Germinal center (tissue), 1 donor: ENCODE data around the gene TNNI3.
"Not testable (repeated sequence)": the region's sequence is repeated elsewhere in the genome, so short reads cannot be mapped to it uniquely, and the experiment has no call there.

ENCODE experiments used
- DNase-seq: peaks from one replicate; pipeline ENCODE4 v3.0.0; 2012; ENCODE audit warnings: mixed read lengths, low spot score

Gene TNNI3

DNA sequence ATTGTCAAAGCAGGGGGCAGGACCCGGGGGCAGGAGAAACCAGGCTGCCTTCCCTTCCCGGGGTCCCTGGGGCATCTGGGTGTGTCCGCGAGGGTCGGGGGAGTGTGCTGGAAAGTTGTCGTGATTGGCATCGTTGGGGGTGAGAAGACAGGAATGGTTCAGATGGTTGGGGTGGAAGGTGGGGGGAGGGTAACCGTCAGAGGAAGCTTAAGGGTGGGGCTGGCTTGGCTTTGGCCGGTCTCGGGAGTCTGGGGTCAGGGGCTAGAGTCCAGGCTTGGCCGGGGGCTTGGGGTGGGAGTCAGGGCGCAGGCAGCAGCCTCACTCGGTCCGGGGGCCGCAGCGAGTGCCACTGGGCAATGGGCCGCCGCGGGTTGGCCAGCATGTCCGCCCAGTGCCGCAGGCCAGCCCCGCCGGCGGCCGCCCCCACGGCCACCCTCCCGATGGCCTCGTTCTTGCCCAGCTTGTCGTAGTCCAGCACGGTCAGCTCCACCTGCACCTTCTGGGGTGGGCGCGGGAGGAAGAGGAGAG is 15.7 kb upstream of the TNNI3 start:
- no peak for DNase-seq

DNA sequence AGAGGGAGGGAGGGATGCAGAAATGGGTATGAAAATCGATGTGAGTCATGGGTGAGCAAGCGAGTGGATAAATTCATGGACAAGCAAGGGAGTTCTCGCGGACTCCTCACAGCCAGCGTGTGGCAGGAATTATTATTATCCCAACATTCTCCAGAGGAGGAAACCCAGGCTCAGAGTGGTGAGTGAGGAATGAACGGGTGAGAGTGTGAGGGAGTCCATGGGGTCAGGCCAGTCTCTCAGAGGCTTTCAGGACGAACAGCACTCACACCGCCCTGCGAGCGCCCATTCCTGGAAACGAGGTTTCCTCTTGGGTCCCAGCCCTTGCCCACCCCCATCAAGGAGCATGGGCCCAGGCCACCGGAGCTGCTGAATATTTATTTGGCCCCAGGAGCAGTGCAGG is 15.2 kb upstream of the TNNI3 start:
- no peak for DNase-seq

DNA sequence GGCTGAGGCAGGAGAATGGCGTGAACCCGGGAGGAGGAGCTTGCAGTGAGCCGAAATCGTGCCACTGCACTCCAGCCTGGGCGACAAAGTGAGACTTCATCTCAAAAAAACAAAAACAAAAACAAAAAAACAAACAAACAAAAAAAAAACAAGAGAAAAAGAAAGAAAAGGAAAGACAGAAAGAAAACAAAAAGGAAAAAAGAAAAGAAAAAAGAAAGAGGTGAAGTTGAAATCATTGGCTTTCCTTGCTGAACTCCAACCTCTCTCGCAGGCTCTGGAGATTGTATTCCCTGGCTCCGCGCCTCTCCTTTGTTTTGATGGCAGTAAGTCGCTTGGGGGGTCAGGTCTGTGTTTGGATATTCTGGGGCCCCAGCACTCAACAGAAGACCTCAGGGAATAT is 14.8 kb upstream of the TNNI3 start:
- DNase-seq, result not testable (repeated sequence)

DNA sequence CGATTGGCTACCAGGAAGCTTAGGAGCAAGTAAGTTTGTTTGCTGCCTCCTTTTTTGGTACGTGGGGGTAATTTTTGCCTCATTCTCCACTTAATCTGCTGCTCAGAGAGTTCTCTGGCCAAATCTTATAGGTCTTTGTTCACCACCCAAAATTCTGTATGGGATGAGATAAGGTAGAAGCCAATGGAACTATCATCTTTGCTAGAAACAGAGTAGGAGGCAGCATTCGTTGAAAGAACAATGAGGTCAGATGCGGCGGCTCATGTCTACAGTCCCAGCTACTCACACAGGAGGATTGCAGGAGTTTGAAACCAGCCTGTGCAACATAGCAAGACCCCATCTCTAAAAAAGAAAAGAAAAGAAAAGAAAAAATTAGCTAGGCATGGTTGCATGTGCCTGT is 13.9 kb upstream of the TNNI3 start:
- no peak for DNase-seq

DNA sequence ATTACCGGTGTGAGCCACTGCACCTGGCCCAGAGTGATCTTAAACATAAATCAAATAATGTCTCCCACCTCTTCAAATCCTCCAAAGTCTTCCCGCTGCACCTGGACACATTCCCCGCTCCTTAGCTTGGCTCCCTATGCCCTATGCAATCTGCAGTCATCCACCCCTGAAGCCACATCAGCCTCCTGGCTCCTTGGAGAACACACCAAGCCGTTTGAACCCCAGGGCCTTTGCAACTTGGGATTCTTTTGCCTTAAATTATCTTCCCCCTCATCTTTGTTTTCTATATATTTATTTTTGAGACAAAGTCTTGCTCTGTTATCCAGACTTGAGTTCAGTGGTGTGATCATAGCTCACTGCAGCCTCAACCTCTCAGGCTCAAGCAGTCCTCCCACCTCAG is 11.6 kb upstream of the TNNI3 start:
- no peak for DNase-seq

DNA sequence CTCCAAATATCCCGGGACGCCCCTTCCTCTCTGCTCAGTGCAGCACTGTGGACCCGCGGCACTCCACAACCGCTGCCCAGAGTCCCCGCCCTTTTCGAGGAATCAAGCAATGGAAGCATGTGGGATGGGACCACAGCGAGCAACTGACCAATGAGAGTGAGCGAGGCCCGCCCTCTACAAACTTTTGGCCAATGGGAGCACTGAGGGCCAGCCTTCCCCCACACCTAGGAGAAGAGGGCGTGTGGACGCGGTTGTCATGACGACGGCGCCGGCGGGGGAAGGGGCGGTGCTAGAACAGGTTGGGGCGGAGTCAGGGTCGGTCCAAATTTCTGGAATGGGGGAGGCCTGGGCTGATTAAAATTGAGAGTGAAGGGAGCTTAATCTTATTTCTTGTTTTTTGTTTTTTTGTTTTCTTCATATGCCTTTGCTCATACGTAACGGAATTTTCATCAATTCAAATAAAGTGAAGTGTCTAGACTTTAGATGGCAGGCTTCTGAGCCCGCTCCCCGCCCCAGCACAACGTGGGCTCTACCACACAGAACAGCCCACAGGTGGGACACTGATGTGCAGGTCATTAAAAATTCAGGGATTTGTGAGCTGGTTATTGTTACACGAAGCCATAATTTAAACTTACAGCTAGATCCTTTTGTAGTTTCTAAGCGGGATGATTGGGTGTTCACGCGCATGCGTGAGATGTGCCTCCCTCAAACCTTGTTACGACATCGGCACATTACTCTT is 9.2 kb upstream of the TNNI3 start, which contains the start of gene DNAAF3:
TSS of gene DNAAF3 (minus strand) at position 84 of the 739 bp plus-strand sequence. CDS start 200 bp downstream, outside the sequence.
- DNase-seq, result peak; percentile 99

DNA sequence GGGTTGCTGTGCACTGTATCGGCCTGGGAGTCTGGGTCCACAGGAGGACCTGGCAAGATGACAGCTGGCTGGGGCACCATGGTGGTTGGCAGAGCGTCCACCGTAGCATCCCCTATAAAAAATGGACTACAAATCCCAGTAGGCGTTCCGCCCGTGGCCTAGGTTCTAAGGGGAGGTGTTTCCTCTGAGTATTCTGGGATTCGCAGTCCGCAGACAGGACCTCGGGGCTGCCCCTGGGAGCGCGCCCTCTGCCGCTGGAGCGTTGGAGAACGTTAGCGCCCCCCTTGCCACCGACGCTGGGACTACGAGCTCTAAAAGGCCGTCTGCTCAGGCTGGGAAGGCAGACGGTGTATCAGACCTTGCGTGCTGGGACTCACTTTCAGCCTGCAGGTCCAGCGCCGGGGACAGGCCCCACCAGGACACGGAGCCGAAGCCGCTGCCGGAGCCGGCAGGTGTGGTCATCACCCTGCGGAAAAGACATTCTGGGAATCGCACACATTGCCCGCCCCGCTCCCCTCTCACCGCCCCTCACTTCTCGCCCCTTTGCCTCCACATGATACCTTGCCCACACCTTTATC is 8.5 kb upstream of the TNNI3 start:
- peak; percentile 55 for DNase-seq

DNA sequence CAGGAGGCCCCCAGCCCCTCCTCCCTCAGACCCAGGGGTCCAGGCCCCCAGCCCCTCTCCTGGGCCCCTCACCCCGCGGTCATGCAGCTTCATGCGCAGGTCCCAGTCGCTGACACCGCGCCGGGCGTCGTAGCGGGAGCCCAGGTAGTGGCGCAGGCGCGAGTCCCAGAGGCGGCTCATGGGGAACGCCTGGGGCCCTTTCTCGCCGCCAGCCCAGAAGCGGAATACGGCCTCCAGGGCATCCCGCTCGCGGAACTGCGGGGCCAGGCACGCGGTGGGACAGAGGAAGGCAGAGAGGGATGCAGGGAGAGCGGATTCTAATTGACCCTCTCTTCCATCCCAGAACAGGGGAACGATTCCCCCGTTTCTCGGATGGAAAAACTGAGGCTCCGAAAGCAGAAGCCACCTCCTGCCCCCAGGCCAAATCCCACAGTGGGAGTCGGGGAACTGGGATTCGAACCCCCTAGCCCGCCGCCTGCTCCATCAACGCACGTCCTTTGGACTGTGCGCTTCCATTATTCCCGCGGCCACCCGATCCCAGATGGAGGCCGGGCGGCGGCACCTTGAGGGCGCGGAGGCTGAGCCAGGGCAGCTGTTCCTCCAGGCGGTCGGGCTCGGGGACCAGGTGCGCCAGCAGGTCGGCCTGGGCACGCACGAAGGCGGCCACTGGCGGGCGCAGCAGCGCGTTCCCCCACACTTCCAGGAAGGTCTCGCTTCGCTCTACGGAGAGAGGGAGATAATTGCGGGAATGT is 4.2 kb upstream of the TNNI3 start:
- no peak for DNase-seq

DNA sequence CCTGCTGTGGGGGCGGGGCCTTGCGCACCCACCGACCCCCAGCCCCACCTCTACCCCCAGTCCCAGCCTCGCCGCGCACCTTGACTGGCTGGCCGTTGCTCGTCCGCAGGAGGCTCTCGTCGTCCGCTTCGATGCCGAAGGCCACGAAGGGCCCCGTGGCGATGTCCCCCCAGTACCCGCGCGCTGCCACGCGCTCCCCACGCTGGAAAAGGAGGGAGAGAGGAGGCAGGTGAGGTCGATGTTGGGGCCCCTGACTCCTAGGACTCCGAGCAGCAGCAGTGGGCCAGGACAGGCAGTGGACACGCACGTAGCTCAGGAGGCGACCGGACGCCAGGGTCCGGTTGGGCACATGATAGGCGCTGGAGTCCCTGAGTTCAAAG is 3.4 kb upstream of the TNNI3 start:
- no peak for DNase-seq

DNA sequence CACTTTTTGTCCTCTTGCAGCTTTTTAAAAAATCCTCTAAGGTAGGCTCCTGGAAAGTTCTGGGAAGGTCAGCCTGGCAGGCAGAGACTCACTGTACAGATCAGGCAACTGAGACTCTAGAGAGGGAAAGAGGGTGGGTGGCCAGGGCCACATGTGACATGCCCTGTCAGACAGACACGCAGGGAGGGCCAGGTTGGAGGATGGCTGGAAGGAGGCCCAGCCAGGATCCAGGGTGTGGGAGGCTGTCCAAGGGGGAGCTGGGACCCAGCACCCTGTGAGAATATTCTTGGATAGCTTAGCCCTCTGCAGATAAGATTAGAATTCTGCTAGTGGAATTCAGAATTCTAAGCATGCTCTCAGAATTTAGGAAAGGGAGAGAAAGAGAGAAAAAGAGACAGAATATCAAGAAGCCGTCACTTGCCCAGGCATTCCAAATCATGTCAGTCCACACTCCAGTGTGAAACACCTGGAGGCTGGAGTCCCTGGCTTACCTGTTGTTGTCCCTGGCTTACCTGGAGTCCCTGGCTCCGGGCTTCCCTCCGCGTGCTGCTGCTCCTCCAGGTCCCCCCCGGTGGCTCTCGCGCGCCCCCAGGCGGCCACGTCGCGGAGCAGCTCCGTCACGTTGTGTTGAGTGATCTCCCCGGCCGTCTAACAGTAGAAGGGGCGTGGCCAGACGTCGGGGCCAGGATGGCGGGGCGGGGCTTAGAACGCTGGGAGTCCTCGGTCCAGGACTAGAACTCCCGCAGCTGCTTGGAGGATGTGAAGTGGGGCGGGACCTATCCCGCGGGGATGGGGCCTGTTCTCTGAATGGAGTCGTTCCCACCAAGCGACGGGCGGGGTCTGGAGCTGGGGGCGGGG is 2.8 kb upstream of the TNNI3 start:
- DNase-seq, result peak; percentile 98

DNA sequence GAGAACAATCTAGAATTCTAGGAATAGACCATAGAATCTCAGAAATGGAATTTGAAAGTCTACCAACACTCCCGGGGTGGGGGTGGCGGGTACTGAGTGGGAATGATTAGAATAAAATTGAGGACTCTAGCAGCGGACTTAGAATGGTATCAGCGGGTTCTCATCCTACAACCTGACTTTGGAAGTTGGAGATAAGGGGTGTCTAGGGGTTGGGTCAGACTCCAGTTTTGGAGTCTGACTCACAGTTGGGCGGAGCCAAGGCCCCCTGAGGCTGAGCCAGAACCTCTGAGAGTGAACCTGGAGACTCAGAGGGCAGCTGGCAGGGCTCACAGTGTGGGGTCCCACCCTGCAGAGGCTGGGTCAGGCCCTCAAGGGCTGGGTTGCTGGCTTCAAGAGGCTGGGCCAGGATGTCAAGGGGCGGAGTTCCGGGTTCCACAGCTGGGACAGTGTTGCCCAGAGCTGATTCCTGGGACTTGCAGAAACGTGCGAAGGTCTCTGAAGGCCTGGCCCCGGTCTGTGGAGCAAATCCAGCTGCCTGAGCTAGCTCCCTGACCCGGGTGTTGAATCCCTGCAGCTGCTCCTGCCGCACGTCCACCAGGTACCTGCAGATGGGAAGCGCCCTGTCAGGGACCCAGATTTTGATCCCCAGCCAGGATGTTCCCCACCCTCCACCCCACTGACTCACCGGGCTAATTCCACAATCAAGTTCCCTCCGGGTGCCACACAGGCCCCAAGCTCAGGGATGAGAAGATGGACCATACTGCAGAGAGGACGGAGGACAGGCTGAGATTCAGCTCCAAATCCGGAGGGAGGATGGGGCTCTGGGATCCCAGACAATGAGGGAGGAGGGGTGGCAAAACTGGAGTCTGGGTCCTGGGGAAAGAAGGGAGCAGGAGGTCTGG is 1.6 kb upstream of the TNNI3 start:
- DNase-seq, result no peak

DNA sequence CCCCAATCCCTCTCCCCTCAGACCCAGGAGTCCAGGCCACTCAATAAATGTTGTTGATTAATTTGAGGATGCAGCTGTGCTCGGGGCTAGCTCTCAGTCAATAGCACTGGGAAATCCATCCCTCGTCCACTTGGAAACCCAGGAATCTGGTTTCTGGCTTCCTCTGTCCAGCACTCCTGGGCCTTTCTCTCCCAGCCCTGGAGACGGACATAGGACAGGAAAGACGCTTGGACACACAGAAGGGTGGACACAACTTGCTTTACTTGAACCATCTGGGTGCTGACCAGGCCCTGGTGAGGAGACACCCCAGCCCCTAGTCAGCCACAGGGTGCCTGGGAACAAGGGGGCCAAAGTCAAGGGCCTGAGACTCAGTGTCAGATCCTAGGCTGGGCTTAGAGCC is 891 bp upstream of the TNNI3 start:
- DNase-seq, result no peak

DNA sequence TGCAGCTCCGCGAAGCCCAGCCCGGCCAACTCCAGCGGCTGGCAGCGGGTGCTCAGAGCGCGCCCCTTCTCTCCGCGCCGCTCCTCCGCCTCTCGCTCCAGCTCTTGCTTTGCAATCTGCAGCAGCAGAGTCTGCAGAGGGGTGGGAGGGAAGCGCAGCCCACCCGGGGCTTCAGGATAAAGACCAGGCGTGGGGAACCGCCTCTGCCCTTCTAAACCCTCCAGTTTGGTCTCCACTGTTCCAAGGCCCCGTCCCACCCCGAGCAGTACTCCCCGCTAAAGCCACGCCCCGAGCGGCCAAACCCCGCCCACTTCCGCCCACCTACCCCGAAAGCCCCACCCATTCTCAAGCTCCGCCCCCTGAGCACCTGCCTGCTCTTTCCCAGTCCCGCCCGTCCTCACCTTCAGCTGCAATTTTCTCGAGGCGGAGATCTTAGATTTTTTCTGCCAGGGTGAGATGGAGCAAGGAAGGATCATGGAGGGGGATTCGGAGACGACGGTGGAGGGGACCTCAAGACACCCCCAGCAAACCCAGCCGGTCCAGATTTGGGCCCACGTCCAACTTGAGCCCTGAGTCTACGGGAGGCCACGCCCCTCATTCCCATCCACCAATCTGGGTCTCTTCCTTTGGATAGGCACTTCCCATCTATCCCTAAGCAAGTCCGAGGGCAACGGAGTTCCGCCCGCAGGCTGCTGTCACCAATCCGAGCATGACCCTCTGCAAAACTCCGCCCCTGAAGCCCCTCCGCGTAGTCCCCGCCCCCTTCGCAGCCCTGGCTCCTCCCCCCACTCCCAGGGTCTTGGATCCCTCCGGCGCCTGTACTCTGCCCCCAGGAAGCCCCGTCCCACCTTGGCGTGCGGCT is 1.1 kb downstream of the TNNI3 start:
- DNase-seq, result peak; percentile 72

DNA sequence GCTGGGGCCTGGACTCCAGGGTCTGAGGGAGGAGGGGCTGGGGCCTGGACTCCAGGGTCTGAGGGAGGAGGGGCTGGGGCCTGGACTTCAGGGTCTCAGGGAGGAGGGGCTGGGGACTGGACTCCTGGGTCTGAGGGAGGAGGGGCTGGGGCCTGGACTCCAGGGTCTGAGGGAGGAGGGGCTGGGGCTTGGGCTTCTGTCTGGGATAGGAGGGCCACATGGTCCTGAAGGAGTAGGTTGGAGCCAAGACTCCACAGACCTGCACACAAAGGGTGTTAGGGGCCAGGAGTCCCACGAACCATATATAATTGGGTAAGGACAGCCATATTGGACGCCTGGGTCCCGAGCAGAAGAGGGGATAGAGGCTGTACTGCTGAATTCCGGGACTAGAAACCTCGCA is 1.7 kb downstream of the TNNI3 start:
- DNase-seq, result not testable (repeated sequence)

DNA sequence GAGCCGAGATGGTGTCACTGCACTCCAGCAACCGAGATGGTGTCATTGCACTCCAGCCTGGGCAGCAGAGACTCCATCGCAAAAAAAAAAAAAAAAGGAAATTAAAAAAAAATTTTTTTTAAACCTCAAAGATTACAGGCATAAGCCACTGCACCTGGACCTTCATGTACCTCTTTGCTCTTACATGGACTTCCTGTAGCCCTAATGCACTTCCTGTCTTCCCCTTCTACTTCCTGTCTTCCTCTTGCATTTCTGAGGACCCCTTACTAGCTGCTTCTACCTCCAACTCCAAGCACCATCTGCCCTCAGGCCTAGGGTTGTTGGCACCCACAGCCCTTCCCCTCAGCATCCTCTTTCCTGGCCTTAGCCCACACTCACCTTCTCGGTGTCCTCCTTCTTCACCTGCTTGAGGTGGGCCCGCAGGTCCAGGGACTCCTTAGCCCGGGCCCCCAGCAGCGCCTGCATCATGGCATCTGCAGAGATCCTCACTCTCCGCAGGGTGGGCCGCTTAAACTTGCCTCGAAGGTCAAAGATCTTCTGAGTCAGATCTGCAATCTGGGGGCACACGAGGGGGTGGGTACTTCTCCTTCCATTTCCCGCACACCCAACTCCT is 3.8 kb downstream of the TNNI3 start:
- no peak for DNase-seq

DNA sequence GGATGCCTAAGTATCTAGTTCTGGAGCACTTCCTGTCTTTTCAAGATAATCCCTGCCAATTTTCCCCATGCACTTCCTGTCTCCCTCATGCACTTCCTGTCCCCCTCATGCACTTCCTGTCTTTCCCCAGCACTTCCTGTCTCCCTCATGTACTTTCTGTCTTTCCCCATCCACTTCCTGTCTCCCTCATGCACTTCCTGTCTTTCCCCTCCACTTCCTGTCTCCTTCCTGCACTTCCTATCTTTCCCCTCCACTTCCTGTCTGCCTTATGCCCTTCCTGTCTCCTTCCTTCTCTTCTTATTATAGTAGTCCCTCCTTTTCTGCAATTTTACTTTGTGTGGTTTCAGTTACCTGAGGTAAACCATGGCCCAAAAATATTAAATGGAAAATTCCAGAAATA is 5.5 kb downstream of the TNNI3 start:
- no peak for DNase-seq

DNA sequence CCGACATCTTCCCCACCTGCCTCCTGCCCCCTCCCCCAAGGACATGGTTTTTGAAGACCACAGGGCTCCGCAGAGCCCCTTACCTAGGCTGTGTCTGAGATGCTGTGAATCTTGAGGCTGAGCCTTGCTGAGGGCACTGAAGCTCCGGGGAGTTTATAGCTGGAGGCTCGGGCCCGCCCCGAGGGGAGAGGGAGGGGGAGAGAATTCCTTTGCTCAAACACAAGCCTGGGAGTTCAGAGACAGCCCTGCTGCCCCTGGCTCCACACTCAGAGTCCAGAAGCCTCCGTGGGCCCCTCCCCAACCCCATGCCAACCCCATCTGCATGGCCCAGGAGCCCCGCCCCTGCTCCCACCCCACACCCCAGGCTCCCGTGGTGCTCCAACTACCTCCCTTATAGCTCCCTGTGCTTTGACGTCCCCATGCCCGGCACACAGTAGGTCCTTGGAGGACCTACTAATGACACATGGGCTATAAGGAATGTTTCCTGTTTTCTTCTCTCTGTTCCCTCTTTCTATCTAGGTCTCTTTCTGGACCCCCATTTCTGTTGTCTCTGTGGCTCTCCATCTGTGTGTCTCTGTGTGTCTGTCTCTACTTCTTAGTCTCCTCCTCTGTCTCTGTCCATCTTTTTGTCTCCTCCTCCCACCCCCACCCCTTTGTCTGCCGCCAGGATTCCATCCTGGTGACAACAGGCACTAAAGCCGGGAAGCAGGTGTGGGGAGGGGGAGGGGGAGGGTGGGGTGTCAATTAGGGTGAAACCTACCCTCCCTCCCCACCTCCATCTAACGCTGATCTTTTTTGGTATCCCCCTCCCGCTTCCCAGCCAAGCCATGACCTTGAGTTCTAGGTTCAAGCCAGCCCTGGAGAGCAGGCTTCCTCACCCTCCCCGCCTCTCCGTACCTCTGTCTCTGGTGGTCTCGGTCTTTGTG is 8.2 kb downstream of the TNNI3 start, which contains the start of gene TNNT1:
TSS of gene TNNT1 (minus strand) at position 129 of the 926 bp plus-strand sequence. CDS start 2,049 bp downstream, outside the sequence.
- no peak for DNase-seq

DNA sequence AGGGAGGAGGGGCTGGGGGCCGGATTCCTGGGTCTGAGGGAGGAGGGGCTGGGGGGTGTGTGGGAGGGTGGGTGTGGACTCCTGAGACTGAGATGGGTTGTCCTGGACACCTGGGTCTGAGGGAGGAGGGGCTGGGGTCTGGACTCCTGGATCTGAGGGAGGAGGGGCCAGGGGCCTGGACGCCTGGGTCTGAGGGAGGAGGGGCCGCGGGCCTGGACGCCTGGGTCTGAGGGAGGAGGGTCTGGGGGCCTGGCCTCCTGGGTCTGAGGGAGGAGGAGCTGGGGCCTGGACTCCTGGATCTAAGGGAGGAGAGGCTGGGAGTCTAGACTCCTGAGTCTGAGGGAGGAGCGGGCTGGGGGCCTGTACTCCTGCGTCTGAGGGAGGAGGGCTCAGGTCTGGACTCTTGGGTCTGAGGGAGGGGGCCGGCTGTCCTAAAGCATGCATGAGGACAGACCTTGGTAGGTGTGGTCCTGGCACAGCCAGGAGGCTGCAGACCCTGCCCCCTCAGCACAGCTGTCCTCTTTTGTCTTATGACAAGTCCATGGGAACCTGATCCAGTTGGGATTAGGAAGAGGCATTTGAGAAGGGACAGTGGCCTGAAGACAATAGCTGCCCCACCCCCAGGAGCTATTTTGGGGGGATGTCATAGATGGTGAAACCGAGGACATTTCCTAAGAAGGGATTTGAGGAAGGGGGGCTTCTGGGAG is 9.8 kb downstream of the TNNI3 start:
- no peak for DNase-seq
